NCI-H128 (cell line): ENCODE results near the gene CIBAR2.

Experiments used
- DNase-seq: peaks from one replicate; lab custom pipeline; 2025; ENCODE audit not compliant: unreplicated experiment; lab: John Stamatoyannopoulos, UW

The CIBAR2 gene

GRCh38 chr16:85103114-85104079, 8.9 kb downstream of the CIBAR2 start:
- no peak for DNase-seq

DNA sequence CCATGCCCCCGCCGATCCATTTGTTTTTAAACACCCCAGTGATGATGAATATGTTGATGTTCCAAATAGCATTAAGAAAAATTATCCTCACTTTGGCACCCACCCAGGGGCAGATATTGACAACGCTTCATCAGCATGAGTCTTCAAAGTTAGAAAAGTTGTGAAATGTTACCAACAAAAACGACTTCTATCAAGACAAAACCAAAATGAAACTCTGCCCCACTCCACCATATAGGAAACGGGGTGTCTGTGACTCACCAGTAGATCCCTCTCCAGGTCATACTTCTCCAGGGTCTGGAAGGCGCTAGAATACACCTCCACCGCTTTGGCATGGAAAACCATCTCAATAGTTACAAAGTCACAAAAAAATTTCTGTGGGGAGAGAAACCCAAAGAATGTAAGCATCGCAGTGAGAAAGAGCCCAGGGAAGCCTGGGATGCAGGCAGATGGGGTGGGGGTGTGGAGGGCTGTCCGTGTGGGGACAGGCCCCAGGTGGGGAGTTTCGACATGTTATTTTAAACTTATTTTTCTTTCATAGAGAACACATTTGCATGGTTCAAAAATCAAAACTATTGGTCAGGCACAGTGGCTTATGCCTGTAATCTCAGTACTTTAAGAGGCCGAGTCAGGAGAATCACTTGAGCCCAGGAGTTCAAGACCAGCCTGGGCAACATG, 10.2 kb downstream of the CIBAR2 start:
- no peak for DNase-seq

DNA sequence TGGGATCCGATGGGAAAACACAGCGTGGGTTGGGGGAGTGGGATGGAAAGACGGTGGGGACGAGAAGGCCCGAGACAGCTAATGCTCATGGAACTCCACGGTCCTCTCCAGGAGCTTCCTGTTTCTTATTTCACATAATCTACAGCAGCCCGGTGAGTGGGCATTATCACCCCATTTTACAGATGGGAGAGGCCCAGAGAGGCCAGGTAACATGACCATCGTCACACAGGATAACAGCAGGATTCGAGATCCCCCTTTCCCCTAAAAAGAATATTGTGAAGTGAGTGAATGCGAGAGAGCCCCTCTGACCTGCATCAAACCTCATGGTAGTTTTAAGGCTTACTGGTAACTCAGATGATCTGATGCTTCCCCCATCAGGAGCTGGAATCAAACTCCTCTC, 12.0 kb downstream of the CIBAR2 start:
- DNase-seq, result no peak

- no peak for DNase-seq
Observed at GRCh38 chr16:85098565-85098964, 13.7 kb downstream of the CIBAR2 start.

- no peak for DNase-seq
Observed at GRCh38 chr16:85096921-85097320, 15.4 kb downstream of the CIBAR2 start.

- DNase-seq, result no peak
Observed at GRCh38 chr16:85094812-85095211, 17.5 kb downstream of the CIBAR2 start.

GRCh38 chr16:85094176-85094805, 18.0 kb downstream of the CIBAR2 start:
- DNase-seq, result no peak

- DNase-seq, result no peak
Observed at GRCh38 chr16:85093705-85094104, 18.6 kb downstream of the CIBAR2 start.

GRCh38 chr16:85092851-85093250, 19.4 kb downstream of the CIBAR2 start:
- no peak for DNase-seq

GRCh38 chr16:85092309-85092708, 20.0 kb downstream of the CIBAR2 start:
- no peak for DNase-seq

GRCh38 chr16:85091522-85091910, 20.8 kb downstream of the CIBAR2 start:
- no peak for DNase-seq

- no peak for DNase-seq
Observed at GRCh38 chr16:85090873-85091521, 21.3 kb downstream of the CIBAR2 start.

DNA sequence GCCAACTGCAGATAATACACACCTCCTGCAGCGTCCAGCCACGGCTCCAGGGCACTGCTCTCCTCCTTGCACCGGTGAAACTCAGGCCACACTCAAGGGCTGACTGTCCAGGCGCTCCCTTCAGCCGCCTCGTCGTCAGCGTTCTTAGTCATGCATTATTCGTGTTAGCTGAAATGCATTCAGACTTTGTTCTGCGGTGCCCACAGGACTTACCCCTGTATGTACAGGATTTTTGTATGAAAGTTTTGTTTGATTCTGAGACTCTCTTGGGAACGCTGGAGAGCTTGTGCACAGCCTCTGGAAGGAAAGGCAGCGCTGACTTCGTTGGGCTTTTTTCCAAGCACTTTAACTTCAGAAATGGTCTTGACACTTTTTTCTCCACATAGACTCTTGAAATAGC, 22.1 kb downstream of the CIBAR2 start:
- DNase-seq, result no peak

DNA sequence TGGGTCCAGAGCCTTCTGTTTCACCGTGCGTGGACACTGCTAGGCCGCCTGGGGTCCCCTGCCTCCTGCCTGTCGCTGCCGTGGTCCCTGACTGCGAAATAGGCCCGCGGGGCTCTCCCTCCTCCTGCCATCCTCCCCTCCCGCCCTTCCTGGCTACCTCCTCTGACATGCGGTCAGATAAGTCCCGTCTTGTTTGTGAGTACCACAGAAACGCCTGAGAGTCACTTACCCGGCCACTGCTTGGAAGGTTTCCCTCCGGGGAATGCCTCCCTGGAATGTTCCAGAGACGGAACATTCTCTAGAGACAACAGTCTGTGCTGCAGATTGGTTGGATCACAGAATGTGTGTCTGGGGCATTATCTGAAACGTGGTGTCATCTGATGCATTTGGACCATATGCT, 22.7 kb downstream of the CIBAR2 start:
- DNase-seq, result no peak

DNA sequence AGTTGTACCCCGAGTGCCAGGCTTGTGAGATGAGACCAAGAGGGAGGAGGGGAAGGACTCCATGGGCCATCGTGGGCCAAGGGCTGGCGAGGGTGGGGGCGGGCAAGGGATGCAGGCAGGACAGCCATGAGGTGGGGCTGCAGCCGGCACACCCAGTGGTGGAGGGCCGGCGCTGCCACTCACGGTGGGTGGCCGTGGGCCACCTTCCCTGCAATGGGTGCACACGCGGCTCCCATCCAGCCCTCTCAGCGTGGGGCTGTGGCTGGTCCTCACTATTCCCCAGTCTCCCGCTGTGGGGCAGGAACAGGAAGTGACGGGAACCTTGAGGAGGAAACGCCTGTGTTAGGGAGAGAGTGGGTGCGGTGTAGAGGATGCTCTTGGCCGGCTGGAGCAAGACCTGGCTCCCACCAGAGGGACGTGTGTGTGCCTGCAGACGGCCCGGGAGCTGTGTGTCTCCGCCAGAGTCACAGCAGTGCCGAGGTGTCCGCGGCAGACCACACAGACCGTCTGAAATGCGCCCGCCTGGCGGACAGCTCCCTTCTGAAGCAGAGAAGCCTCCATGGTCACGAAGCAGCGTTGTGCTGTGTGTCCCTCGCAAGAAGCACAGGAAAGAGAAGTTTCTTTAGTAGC, 23.6 kb downstream of the CIBAR2 start:
- no peak for DNase-seq

GRCh38 chr16:85087899-85088569, 24.2 kb downstream of the CIBAR2 start:
- DNase-seq, result no peak

DNA sequence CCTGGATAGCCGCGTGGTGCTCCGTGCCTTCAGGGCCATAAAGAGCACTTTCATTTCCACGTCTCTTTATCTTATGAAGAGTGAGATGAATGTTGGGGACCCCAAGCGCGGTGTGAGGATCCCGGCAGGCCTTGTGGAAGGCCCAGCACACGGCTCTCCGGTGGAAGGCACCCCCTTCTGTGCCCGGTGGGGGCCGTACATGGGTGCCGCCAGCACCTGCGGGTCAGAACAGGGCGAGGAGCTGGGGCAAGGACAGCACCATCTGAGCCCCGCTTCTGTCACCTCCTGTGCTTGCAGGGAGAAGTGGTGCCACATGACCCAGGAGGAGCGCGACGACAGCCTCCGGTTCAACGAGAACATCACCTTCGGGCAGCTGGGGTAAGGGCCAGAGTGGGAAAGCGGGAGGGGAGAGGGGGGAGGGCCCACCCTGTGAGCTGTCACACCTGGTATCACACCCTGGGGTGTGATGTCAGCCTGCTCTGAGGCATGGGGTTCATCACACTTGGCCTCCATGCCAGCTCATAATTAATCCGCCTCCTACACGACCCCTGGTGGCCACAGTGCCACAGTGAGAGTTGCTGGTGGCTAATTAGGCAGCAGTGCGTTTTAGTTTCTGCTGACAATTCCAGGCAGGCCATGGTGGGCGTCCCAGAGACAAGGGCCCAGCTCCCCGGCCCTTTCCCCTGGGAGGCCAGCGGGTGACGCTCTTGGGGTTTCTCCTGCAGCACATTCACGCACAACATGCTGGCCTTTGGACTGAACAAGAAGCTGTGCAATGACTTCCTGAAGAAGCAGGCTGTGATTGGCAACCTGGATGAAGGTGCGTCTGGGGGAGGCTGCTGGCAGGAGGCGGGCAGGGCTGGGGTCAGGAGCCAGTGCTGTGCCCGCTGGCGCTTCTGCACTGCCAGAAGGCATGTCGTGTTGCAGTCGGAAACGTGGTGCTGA, 25.7 kb downstream of the CIBAR2 start:
- no peak for DNase-seq

DNA sequence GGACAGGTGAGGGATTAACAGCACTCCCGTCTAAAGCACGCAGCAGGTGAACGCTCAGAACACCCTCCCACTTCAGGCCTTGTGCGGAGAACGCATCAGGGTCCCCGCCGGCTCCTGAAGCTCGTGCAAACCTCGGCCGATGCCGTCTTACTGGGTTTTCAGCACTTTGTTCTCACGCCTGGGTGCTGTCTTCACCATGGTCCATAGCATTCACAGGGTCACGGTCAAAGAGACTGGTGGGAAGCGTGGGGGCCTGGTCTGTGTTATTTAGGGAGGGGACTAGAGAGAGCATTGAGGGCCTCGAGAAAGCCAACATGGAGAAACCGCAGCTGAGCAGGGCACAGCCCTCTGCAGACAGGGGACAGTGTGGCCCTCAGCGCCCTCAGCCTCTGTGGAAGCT, 26.6 kb downstream of the CIBAR2 start:
- DNase-seq, result no peak

DNA sequence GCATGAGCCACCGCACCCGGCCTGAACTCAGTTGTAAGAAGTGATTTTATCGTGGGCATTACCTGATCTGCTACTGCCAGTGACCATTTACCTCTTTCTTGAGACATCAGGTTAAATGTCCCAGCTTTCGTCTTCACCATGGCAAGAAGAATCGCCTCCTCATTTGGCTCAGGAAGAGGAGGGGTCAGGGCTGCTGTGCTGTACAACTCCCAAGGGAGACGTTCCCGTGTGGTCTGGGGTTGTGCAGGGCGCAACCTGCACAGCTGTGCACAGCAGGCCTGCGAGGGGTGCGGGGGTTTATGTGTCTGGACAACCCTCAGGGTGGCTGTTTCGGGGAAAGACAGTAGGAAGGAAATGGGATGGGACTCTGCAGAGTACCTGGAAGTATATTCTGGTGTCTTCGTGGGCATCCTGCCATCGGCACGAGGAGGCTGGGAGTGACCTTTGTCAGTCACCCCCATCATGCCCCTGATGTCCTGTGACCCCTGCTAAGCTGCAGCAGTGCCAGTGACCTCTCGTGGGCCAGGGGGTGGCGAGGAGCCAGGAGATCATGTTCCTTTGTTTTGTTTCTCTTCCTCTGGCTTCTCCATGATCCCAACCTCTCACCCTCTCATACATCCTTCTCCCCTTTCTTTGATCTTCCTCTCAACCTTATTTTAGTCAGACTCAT, 27.3 kb downstream of the CIBAR2 start:
- no peak for DNase-seq
